GM21737 (cell line): ENCODE results near the gene GAS6.

Experiments
- ATAC-seq: cut with Tn5 transposase; IDR thresholded peaks from one replicate; pipeline ENCODE4 v1.9.1; 2021; ENCODE audit warnings: mild to moderate bottlenecking, moderate library complexity; ENCODE audit not compliant: unreplicated experiment

Gene GAS6

DNA sequence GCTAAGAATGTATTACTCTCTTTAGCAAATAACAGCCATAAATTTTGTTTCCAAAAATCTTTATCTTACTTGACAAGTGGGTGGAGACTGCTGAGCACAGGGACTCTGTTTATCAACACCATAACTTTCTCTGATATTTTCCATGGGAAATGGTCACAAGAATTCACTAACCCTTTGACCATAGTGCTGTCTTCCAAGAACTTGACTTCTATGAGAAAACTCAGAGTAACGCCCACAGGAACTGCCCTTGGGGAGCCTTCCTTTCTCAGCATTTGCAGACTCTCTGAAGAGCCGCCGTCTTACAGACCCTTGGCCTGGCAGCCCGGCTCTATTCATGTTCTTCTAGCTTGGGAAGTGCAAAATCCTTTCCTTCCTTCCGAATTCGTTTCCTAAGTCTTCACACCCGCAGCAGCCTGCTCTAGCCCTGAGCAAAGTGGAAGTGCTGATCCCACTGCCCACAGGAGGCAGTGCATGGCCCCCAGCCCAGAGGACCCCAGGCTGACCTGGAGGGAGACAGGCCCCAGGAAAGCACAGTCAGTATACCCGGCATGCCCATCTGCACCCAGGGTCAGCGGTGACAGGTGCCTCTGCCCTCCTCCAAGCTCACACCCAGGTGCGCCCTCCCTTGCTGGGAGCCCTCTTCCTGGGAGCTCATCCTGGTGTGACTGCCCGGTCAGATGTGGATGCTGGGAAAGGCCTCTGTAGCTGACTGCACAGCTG is 10.2 kb downstream of the GAS6 start:
- ATAC-seq, result no peak

DNA sequence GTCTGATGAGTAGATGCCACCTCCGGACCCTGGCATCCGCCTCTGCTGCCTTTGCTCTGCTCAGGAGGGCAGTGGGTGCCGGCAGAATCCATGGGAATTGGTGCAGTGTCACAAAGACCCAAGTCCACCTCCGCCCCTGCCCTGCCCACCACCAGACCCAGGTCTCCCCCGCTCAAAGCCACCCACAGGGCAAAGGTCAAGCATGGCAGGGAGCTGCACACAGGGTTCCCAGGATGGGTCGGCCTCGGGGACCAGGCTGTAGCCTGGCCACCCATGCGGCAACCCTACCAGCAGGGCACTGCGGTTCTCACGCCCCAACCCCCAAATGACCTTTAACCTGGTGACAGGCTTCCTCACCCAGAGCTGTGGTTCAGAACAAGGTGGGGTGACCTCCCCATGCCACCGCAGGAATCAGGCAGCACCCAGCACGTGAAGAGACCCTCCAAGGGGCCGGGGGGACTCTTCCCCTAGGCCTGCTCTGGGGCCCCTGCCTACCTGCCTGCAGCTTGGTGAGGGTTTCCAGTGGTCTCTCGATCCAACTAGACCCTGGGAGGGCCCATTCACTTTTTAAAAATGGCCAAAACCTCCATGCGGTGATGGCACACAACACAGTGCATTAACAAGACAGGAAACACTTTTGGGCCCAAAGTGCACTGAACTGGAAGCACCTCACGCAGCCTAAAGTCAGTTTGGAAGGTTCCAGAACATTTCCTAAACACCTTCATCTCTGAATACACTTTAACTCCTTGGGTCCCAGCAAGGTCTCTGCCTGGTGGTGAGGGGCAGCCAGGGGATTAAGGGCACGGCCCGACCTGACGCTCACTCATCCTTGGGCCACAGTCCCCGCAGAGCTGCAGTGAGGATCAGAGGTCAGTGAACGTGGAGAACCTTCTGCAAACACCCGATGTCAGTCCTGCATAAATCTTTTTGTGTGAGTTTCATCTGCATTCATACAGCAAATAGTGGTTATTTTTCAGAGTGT is 11.0 kb downstream of the GAS6 start:
- no peak for ATAC-seq

DNA sequence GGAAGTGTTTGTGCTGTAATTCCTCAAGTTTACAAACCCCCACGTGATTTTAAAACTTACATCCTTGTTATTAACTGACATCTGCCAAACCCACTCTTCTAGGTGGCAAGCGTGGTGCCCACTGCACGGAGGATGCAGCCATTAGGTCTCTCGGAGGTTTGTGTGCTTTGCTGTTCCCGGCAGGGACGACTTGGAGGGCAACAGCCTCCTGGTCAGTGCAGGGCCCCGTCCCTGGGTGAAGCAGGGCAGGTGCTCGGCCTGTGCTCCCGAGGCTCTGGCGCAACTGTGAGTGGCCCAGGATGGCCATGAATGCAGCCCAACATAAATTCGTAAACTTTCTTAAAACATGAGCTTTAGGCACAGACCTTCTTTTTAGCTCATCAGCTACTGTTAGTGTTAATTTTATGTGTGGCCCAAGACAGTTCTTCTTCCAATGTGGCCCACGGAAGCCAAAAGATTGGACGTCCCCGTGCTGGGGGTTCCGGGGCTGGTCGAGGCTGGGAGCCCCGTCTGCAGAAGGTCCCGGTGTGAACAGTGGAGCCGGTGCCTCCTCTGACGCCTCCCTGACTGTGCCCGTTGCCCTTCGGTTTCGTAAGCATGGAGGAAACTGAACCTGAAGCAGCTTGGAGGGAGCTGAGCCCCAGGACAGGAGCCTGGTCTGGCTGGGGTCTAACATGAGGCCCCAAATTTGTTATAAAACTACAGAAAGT is 11.9 kb downstream of the GAS6 start:
- ATAC-seq, result no peak

DNA sequence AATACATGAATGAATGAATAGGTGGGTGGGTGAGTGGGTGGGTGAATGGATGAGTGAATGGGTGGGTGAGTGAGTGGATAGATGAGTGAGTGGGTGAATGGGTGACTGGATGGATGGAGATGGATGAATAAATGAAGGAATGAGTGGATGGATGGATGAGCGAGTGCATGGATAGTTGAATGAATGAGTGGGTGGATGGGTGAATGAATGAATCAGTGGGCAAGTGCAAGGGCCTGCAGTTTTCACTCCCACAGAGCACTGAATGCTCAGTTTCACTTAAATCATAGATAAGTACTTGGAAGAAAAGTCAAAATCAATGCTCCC is 12.4 kb downstream of the GAS6 start:
- ATAC-seq, result no peak

DNA sequence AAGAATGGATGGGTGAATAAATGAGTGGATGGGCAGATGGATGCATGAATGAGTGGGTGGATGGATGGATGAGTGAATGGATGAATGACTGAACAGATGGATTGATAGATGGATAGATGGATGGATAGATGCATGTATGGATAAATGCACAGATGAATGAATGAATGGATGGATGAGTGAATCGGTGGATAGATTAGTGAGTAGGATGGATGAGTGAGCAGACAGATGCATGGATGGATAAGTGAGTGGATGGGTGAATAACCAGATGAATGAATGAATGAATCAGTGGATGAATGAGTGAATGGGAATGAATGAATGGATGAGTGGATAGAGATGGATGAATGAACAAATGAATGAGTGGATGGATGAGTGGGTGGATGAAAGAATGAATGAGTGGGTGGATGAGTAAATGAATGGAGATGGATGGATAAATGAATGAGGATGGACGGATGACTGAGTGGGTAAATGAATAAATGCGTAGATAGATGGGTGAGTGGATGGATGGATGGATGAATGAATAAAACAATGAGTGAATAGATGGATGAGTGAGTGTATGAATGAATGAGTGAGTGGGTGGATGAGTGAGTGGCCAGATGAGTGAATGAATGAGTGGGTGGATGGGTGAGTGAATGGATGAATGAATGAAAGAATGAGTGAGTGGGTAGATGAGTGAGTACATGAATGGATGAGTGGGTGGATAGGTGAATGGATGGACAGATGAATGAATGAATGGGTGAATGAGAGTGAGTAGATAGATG is 13.0 kb downstream of the GAS6 start:
- ATAC-seq, result no peak

DNA sequence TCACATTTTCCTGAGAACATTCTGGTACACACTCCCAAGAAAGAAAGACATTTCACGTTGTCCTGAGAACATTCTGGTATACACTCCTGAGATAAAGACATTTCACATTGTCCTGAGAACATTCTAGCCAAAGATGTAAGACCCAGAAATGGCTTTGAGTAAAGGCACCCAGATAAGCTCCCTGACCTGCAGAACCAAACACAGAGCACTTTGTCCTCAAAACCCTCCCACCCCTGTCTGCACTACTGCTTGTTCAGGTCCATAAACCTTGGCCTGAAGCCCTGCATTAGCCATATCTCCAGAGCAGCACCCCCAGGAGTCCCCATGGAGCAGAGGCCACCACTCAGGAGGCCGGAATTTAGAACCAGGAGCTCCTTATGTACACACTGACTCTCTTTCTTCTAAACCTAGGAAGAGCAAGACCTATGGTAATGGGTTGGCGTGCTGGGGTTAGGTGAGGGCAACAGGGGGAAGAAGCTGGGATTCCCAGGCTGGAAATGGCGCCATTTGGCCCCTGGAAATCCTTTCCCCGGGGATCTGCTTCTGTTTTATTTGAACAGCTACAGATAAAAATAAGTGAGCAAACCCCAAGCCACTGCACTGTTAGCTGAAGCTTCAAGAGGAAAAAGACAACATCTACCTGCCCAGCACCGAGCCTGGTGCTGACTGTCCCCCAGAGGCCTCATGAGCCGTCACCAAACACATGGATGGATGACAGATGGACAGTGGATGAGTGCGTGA is 13.7 kb downstream of the GAS6 start:
- no peak for ATAC-seq

DNA sequence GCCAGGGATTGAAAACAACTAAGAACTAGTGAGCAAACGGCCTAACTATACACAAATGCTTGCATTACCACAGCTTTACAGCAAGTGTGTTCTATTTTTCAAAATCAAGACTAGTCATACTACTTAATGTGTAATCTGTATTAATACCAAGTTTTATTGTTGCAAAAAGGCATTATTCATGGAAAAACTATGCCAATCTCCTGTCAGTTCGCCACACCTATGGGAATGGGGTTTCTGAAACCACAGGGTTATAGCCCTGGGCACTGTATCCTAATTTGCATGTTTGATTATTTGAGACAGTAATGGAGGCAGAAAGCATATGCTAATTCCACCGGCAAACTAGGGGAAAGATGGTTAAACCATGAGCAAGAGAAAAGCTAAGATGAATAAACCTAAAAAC is 14.3 kb downstream of the GAS6 start:
- no peak for ATAC-seq

DNA sequence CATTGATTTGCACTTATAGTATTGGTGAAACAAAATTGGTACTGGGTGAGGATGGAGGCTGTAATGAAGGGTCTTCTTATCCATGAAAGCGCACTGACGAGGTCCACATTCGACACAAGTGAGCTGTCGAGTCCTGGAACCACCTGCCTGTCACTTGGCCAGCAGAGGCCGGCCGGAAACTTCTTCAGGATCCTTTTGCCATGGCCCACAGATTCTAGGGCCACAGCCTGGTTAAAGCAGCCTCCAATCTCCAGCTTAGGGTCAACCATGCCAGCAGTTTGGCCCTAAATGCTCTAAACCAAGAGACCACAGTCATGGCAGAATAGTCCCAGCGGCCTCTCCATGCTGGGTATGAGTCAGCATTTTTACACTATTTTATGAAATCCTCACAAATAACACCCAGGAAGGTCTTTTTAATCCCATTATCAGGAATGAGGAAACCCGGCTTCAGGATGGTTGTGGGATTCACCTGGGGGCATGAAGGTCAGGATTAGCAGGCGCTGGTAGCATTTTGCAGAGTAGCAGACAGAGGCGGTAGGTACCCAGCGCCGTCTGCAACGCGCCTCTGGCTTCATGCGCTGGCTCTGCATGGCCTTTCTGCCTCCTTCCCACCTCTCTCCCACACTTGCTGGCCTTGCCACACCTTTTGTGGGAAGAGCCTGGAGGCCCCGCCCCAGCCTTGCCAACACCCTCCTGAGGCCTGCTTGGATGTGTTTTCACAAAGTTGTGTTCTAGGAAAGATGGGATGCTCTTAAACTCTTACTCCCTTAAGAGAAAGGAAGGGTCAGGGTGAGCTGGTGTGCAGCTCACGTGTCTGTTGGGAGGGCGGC is 15.2 kb downstream of the GAS6 start:
- ATAC-seq, result no peak

DNA sequence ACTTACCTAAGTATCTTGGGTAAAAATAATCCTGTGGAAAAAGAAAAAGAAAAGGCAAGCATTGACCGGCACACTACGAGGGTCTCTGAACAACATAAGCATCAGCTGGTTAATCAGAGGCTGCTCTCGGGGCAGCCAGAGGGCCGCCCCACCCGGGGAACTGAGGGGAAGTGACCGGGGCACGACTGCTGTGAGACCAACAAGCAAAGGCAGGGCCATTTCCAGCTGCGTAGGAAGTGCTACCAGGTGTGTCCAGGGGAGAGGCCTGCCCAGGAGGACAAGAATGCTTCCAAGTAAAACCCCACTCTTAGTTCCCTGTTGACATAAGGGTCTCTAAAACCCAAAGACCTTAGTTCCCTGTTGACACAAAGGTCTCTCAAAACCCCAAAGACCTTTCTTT is 15.9 kb downstream of the GAS6 start:
- no peak for ATAC-seq

DNA sequence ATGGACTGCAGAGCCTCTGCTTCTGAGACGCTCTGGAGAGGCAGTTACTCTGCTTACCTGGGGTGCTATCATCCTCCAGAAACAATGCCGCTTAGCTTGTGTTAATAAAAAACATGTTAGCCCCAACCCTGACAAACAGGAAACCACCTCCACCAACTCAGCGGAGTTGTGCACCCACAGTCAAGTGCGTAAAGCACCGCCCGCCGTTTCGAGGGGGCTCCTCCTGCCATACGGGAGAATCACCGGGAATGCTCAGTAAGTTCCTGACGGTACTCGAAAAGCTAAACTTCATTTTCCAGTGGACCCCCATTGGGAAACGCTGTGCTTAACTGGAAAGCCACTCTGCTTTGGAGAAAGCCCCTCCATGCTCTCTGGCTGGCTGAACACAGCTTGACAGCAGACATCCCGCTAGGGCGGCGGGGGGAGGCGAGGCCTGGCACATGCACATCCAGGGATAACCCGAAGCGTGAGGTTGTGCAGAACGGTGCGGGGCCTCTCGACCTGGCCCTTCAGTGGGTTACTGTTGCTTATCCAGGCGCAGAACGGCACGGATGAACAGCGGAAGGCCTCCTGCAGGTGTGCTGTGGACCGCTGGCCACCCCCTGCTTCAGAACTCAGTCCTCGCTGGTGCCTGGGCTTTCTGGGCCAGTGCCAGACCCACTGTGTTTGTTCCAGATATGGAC is 17.1 kb downstream of the GAS6 start:
- ATAC-seq, result no peak

DNA sequence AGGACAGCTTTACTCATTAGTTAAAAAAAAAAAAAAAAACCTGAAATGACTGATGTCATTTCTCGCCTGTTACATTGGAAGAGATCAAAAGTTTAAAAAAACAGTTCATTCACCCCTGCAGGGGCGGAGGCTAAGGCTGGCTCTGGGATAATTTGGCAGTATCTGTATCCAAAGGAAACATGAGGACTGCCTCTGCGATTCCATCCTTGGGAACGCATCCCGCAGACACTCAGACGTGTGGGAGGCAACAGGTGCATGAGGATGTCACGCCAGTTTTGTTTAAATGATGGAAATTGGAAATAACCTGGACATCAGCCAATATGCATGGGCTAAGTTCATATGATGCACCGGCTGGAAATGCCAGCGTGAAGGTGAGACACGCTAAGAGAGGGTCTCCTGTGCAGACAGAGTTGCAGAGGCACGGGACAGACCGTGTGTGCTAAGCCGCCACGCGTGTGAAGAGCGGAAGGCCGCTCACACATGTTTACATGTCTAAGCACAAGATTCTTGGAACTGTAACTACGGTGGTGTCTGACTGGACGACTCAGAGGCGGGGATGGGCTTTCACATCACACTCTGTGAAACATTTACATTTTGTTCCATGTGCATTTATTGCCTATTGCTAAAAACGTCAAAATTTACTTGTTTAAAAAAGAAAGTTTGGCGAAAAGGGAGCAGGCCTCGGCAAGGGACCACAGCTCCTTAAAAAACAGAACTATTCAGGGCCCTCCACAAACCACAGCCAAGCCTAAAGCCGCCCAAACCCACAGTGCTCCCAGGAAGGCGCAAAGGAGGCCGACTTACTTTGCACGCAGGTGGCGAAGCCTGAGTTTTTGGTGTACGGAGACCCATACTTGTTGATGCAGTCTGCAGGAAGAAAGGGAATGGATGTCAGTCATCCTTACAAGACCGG is 17.9 kb downstream of the GAS6 start:
- ATAC-seq, result no peak

DNA sequence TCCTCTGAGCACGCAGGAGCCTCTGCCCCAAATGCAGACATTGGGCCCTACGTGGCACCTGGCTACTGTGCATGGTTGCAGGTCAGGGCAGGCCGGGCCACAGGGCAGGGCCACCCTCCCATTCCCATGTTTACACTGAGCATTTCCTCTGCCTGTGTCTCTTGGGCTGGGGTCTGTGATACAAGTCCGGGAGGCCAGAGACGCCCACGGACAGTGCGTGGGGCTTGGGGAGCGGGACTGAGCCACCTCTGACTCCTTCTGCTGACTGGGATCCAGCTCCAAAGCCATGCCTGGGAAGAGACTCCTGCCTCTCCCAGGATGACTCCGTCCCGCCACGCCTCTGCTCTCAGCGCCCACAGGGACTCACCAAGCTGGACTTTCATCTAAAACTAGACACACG is 18.8 kb downstream of the GAS6 start:
- no peak for ATAC-seq

DNA sequence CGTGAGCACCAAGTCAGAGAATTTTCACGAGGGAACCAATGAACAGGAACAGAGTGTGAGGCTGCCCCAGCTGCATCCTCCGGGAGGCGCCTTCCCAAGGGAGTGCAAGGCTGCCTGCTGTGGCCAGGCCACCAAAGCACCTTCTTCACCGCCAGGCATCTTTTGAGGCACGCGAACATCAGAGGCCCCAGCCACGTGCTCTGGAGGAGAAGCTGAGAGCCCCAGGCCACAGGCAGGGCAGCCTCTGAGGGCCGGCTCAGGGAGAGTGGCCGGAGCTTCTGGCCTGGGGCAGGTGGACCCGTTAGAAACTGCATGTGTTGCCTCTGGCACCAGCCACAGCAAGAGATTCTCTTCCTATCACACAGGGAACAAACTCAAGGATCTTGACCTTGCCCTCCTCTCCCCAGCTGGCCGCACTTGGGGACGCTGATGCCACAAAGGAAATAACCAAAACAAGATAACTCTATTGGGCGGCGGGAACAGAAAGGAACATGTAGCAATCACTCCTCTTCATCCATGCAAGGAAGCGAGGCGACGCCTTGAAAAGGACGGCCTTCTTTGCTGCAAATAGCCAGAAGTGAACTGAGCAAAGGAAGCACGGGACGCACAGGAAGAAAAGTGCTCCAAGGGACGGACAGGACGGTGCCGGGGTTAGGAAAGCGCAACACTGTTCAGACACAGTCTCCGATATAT is 19.9 kb downstream of the GAS6 start:
- ATAC-seq, result no peak

DNA sequence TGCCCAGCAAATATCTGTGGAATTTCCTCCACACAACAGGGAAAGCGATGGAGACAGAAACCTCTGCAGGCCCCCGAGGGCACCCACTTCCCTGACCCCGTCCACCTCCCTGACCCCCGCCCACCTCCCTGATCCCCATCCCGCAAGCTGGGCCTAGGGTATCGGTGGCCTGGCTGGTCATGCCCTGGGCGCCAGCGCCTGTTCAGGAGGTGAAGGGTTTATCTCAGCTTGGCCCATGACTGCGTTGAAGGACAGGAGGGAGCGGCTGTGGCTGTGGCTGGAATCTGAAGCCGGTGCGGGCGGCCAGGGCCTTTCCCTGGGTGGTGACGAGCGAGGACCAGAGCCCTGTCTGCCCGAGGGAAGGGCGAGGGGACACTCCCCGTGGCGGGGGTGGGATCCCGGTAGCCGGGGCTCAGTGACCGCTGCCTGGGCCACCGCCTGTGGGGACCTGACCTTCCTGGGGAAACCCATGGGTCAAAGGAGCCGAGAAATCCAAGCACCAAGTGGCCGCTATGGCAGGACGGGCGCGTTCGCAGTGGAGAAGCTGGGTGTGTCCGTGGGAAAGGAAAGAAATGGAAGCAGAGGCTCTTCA is 20.7 kb downstream of the GAS6 start:
- ATAC-seq, result no peak

DNA sequence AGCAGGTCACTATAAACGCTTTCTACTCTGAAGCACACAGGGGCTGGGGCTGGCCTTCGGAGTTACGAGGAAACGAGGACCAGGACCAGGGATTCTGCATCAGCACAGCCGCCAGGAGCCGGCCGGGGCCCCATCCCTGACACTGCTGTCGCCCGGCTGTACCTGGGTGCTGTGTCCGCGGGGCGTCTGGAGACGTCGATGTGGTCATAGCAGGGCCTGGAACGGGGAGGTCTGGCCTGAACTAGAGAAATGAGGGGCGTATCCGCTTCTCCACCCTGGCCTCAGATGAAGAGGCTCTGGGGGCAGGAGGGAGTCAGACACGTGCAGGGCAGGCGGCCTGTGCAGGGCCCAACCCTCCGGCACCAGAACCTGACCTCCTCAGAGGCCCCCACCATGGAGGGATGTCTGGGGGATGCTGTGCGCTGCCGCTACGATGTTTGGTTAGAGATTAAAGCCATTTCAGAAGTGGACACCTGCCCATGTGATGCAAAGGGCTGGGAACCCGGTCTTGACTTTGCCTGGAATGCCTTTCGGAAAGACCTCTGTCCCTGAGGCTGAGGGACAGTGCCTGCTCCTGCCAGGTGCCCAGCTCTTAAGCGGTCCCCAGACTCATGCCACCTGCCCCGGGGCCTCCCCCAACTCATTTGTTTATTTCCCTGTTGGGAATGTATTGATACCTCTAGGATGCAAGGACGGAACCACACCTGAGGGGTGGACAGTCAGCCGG is 21.4 kb downstream of the GAS6 start:
- no peak for ATAC-seq

DNA sequence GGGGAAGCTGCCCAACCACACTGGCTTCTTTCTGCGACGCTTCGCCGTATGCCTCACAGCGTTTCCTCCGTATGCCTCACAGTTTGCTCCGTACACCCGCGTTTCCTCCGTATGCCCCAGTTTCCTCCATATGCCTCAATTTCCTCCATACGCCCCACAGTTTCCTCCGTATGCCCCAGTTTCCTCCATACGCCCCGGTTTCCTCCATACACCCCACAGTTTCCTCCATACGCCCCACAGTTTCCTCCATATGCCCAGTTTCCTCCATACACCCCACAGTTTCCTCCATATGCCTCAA is 22.6 kb downstream of the GAS6 start:
- ATAC-seq, result no peak
